Heart left ventricle (tissue), 13 donors: ENCODE results near the gene GLE1.

Source experiments
- POLR2A ChIP-seq, 2 donors: fragments of 450-650 bp; IDR thresholded peaks; one replicate each; pipeline ENCODE4 v1.6.1; 2017; ENCODE audit warnings: antibody characterized with exemption in 2 of 2, mild to moderate bottlenecking in 2 of 2, moderate library complexity in 2 of 2
- TF ChIP-seq, protein P1 (sequence below), 12 donors: fragments of 200-600 bp; sonication (generic) in 4 of 12; IDR thresholded peaks; one replicate each; pipeline versions ENCODE4 v1.5.0 to v1.8.0; 2018 to 2022; ENCODE audit warnings: antibody characterized with exemption in 12 of 12, mild to moderate bottlenecking in 5 of 12
- donor health status: ischemic (EF 13 %, LVEDD 7.1; RV severe dilation, severe dysfunction).
- donor health status: DM: no; HTN: yes; CAD: no.
- donor health status: DM: no; HTN: no; CAD: no.
- donor health status: ischemic (EF 25% LVEDD 6.9; RV normal size, moderate dysfunction).
- donor health status: ischemic (EF 25% LVEDD 5.7; RV mildly dilated, moderate dysfunction).
- donor health status: ischemic (EF 35%, LVEDD 5.7; RV mildly dilated, moderate dysfunction).
- donor health status: nonischemic (EF 11% LVEDD 7.7; RV severe dilation, severe dysfunction).
- donor health status: DM: yes; HTN: yes; CAD: no.
- donor health status: PGD.
- donor health status: ischemic (EF 29% LVEDD 5.4; RV normal size, mild dysfunction).
- donor health status: nonischemic (EF 23%, LVEDD 6.1; RV moderate dilation, normal function).

- TF ChIP-seq, protein P1, sequence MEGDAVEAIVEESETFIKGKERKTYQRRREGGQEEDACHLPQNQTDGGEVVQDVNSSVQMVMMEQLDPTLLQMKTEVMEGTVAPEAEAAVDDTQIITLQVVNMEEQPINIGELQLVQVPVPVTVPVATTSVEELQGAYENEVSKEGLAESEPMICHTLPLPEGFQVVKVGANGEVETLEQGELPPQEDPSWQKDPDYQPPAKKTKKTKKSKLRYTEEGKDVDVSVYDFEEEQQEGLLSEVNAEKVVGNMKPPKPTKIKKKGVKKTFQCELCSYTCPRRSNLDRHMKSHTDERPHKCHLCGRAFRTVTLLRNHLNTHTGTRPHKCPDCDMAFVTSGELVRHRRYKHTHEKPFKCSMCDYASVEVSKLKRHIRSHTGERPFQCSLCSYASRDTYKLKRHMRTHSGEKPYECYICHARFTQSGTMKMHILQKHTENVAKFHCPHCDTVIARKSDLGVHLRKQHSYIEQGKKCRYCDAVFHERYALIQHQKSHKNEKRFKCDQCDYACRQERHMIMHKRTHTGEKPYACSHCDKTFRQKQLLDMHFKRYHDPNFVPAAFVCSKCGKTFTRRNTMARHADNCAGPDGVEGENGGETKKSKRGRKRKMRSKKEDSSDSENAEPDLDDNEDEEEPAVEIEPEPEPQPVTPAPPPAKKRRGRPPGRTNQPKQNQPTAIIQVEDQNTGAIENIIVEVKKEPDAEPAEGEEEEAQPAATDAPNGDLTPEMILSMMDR (IDR thresholded peaks at IDR 0.05) = no peak
- no peak for TF ChIP-seq POLR2A (IDR thresholded peaks at IDR 0.05)
These were observed 18.3 kb upstream of the GLE1 start for GRCh38 chr9:128486201-128486600.
